HepG2 (cell line): ENCODE measurements around the gene ISG20. TPM values are rescaled to one million over a fixed set of nuclear protein-coding genes. Genes with fewer than 3 reads are reported as not detected.

Experiments
- ATAC-seq: fragments of 200-7000 bp; cut with Tn5 transposase; 3 replicates; pipeline ENCODE4 v1.9.1; 2020; ENCODE audit warnings: mild to moderate bottlenecking, moderate library complexity
- BruUV-seq: library from RNA; stranded (reverse); fragments of 400-500 nt; replicated peaks from 2 replicates; lab custom pipeline; 2021; lab: Mats Ljungman, UMichigan
- CTCF ChIA-PET: fragments of 300-600 bp; formaldehyde crosslinking; extraction: SDS; loops from one replicate; lab custom pipeline; 2021; ENCODE audit warnings: low total read pairs, inconsistent platforms, low intra/inter-chr PET ratio; lab: Yijun Ruan, JAX
- POLR2A ChIA-PET: fragments of 350-600 bp; sonication (Branson Sonifier 250); formaldehyde crosslinking; loops from one replicate; lab custom pipeline; 2020; ENCODE audit warnings: antibody characterized with exemption, inconsistent platforms; lab: Yijun Ruan, JAX
- DNase-seq: peaks from one replicate; pipeline ENCODE4 v3.0.0-alpha.2; 2015; ENCODE audit warnings: low spot score
- FAIRE-seq: peaks from 3 replicates; lab custom pipeline; 2011; peaks lifted over from hg19 to GRCh38; lab: Jason Lieb, UNC
- H2AFZ ChIP-seq: one replicate; pipeline ENCODE4 v1.6.1; 2011; ENCODE audit warnings: low read length, inconsistent platforms
- H3K27ac ChIP-seq: fragments of 300-600 bp; 3 replicates; pipeline ENCODE4 v1.8.0; 2011; ENCODE audit warnings: mixed run types, mild to moderate bottlenecking, mixed read lengths, low read length, inconsistent platforms; ENCODE audit not compliant: insufficient read depth; ENCODE audit errors: extremely low read length
- H3K27me3 ChIP-seq, 2 experiments: fragments of 200-600 bp in 1 of 2; 2 replicates in 1 of 2; 3 replicates in 1 of 2; pipeline versions ENCODE4 v1.6.0 to v1.8.0; 2011; ENCODE audit warnings: low read length in 2 of 2, mild to moderate bottlenecking in 2 of 2, moderate library complexity in 2 of 2, inconsistent platforms in 1 of 2; ENCODE audit not compliant: insufficient read depth in 2 of 2, control insufficient read depth in 1 of 2
- H3K36me3 ChIP-seq, 2 experiments: fragments of 200-600 bp in 1 of 2; replicated peaks in 1 of 2; 2 replicates in 1 of 2; 3 replicates in 1 of 2; pipeline versions ENCODE4 v1.5.1 to v1.8.0; 2011; ENCODE audit warnings: low read length in 2 of 2, inconsistent platforms in 1 of 2; ENCODE audit not compliant: insufficient read depth in 2 of 2, control insufficient read depth in 1 of 2
- H3K4me1 ChIP-seq: 2 replicates; pipeline ENCODE4 v1.5.1; 2012; ENCODE audit warnings: low read length, inconsistent platforms; ENCODE audit not compliant: insufficient read depth
- H3K4me2 ChIP-seq: 2 replicates; pipeline ENCODE4 v1.6.0; 2011; ENCODE audit warnings: low read depth, low read length, inconsistent platforms
- H3K4me3 ChIP-seq, 3 experiments: fragments of 200-600 bp in 1 of 3; sonication (generic), shearing (Covaris generic) in 1 of 3; replicated peaks in 1 of 3; 2 replicates each; pipeline ENCODE4 v1.5.1; 2011 to 2016; ENCODE audit warnings: low read length in 3 of 3, inconsistent platforms in 2 of 3, low read depth in 2 of 3, mild to moderate bottlenecking in 2 of 3, control low read depth in 1 of 3, mixed read lengths in 1 of 3; ENCODE audit not compliant: insufficient read depth in 1 of 3
- H3K79me2 ChIP-seq: one replicate; pipeline ENCODE4 v1.6.1; 2011; ENCODE audit warnings: low read length, inconsistent platforms; ENCODE audit not compliant: insufficient read depth
- H3K9ac ChIP-seq: 2 replicates; pipeline ENCODE4 v1.6.0; 2011; ENCODE audit warnings: mild to moderate bottlenecking, low read depth, low read length, inconsistent platforms; ENCODE audit not compliant: insufficient read depth
- H3K9me3 ChIP-seq: 2 replicates; pipeline ENCODE4 v1.5.1; 2012; ENCODE audit warnings: mild to moderate bottlenecking, low read length
- H4K20me1 ChIP-seq: 2 replicates; pipeline ENCODE4 v1.6.0; 2011; ENCODE audit warnings: inconsistent platforms, mild to moderate bottlenecking, low read length, moderate library complexity; ENCODE audit not compliant: insufficient read depth
- ATF2 ChIP-seq: sonication (generic); formaldehyde crosslinking; IDR thresholded peaks from 2 replicates; pipeline ENCODE4 v1.4.0; 2020; ENCODE audit warnings: missing genetic modification reagents
- MEF2D ChIP-seq: sonication (generic); formaldehyde crosslinking; IDR thresholded peaks from 2 replicates; pipeline ENCODE4 v1.5.1; 2020; ENCODE audit warnings: mild to moderate bottlenecking, missing genetic modification reagents
- MZF1 ChIP-seq: sonication (generic); formaldehyde crosslinking; IDR thresholded peaks from 2 replicates; pipeline ENCODE4 v1.8.1; 2023; ENCODE audit warnings: mild to moderate bottlenecking, missing genetic modification reagents, borderline replicate concordance
- NFE2 ChIP-seq: sonication (generic); formaldehyde crosslinking; IDR thresholded peaks from 2 replicates; pipeline ENCODE4 v1.4.0; 2020; ENCODE audit warnings: missing genetic modification reagents
- POLR2AphosphoS5 ChIP-seq: IDR thresholded peaks from 2 replicates; pipeline ENCODE4 v1.6.1; 2012; ENCODE audit warnings: low read depth, low read length
- PRMT3 ChIP-seq: sonication (generic); formaldehyde crosslinking; IDR thresholded peaks from 2 replicates; pipeline ENCODE4 v1.8.1; 2022; ENCODE audit warnings: low read depth, mild to moderate bottlenecking, moderate library complexity, missing genetic modification reagents, borderline replicate concordance
- SIX1 ChIP-seq: sonication (generic); formaldehyde crosslinking; IDR thresholded peaks from 2 replicates; pipeline ENCODE4 v1.4.0; 2020; ENCODE audit warnings: missing genetic modification reagents, borderline replicate concordance
- SRF ChIP-seq: IDR thresholded peaks from 2 replicates; pipeline ENCODE4 v1.6.1; 2011; ENCODE audit warnings: mild to moderate bottlenecking, low read depth, low read length, moderate library complexity
- ZNF367 ChIP-seq: sonication (generic); formaldehyde crosslinking; IDR thresholded peaks from 2 replicates; pipeline ENCODE4 v1.4.0; 2020; ENCODE audit warnings: missing genetic modification reagents, borderline replicate concordance
- ZNF790 ChIP-seq: sonication (generic); formaldehyde crosslinking; IDR thresholded peaks from 2 replicates; pipeline ENCODE4 v1.8.0; 2022; ENCODE audit warnings: missing genetic modification reagents, mild to moderate bottlenecking, borderline replicate concordance
- ZNF83 ChIP-seq: sonication (generic); formaldehyde crosslinking; IDR thresholded peaks from 2 replicates; pipeline ENCODE4 v1.4.0; 2020; ENCODE audit warnings: missing genetic modification reagents, mild to moderate bottlenecking, borderline replicate concordance
- WGBS: methylation state at CpG from one replicate; pipeline ENCODE4 v1.1.6; 2017; ENCODE audit warnings: low lambda C conversion rate; 5-methylcytosine and 5-hydroxymethylcytosine counted together
- in situ Hi-C: cut with HindIII; loops from 2 replicates; pipeline ENCODE4 v1.10.0; 2017; ENCODE audit warnings: low pct_unique_long_range_greater_than_20kb; ENCODE audit not compliant: extremely low pct_ligation_motif_present
- intact Hi-C: fragments of 100-400 bp; cut with micrococcal nuclease; formaldehyde crosslinking; loops from one replicate; pipeline ENCODE4 v1.10.0; 2022; ENCODE audit not compliant: unreplicated experiment
- polyA plus RNA-seq, 8 experiments: library from polyadenylated mRNA; depleted of rRNA in 3 of 8; stranded (reverse) in 7 of 8; unstranded in 1 of 8; fragments of >200 nt; fragmentation: Illumina TruSeq in 4 of 8; extraction: Trizol in 4 of 8; gene quantifications; 2 replicates each; pipeline versions ENCODE4 v1.2.1 to v1.2.3, GENCODE V29; 2011 to 2016; ENCODE audit warnings: low read depth in 4 of 8, missing spikeins in 1 of 8, mixed read lengths in 1 of 8; ENCODE audit not compliant: insufficient read depth in 1 of 8
- total RNA-seq, 5 experiments: library from RNA; depleted of rRNA; stranded (reverse); fragments of >200 nt; fragmentation: Illumina TruSeq; extraction: Trizol; gene quantifications; 2 replicates each; pipeline ENCODE4 v1.2.3, GENCODE V29; 2016; ENCODE audit warnings: low read depth in 1 of 5
- TF ChIP-seq, protein P1 (sequence below): sonication (generic); IDR thresholded peaks from 2 replicates; pipeline ENCODE4 v1.6.1; 2016; ENCODE audit warnings: low read depth, borderline replicate concordance
- TF ChIP-seq, protein P2 (sequence below): sonication (generic); formaldehyde crosslinking; conservative IDR thresholded peaks from 2 replicates; pipeline ENCODE4 v1.5.0; 2020; ENCODE audit warnings: missing genetic modification reagents
- TF ChIP-seq, protein P3 (sequence below): sonication (generic); formaldehyde crosslinking; IDR thresholded peaks from 2 replicates; pipeline ENCODE4 v1.4.0; 2020; ENCODE audit warnings: missing genetic modification reagents

Gene ISG20
- total and polyA plus RNA-seq, 2 of the 13 experiments (the other 11 are each of a cell fraction or from before 2014, with no cell fraction given), result 6.3 to 31.5 TPM

DNA sequence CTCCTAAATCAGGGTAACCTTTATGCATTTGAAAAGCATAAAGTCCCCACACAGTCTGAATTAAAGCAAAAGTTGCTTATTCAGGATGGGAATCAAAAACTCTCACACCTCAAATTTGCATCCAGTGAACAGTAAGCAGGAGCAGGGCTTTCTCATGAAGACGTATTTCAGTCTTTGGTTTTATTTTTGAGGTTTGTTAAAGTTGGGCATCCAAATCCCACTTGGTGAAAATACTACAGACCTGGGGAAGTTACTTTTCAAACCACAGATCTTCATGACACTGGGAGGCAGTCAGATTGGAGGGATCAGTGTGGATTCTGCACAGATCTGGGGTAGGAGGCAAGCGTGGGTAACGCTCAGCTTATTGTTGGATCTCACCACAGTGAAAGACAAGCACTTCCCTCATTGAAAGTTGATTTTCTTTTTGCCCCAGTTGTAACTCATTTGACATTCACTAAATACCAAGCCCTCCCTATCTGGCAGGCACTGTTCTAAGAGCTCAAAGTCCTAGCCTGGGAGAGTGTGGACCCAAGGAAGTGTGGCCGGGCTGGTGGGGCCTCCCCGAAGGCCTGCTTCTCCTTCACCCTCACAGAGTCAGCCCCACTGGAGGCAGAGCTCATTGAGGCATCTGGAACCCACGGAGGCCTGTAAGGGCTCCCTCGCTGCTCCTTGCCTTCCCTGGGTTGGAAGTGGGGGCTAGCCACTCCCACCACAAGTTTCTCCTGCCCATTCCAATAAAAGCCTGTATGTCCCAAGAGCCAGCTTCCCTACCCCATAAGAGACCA is 783 bp upstream of the ISG20 start:
- TSS peak; percentile 94 for BruUV-seq
- H3K79me2 ChIP-seq, result no peaks in the 10 kb centered on the region
- TF ChIP-seq MEF2D (CRISPR knock-in tag), result no peak
- 0 out of 2 replicates have a peak, but pooled peaks have one; percentile 10 for TF ChIP-seq MZF1 (CRISPR knock-in tag)
- no peak for TF ChIP-seq ZNF790 (CRISPR knock-in tag)
- TF ChIP-seq ATF2 (CRISPR knock-in tag), result no peak
- no peak for TF ChIP-seq SIX1 (CRISPR knock-in tag)
- no peak for TF ChIP-seq ZNF83 (CRISPR knock-in tag)
- TF ChIP-seq, protein P1, sequence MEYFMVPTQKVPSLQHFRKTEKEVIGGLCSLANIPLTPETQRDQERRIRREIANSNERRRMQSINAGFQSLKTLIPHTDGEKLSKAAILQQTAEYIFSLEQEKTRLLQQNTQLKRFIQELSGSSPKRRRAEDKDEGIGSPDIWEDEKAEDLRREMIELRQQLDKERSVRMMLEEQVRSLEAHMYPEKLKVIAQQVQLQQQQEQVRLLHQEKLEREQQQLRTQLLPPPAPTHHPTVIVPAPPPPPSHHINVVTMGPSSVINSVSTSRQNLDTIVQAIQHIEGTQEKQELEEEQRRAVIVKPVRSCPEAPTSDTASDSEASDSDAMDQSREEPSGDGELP, result no peak
- no peak for TF ChIP-seq NFE2
- TF ChIP-seq, protein P2, sequence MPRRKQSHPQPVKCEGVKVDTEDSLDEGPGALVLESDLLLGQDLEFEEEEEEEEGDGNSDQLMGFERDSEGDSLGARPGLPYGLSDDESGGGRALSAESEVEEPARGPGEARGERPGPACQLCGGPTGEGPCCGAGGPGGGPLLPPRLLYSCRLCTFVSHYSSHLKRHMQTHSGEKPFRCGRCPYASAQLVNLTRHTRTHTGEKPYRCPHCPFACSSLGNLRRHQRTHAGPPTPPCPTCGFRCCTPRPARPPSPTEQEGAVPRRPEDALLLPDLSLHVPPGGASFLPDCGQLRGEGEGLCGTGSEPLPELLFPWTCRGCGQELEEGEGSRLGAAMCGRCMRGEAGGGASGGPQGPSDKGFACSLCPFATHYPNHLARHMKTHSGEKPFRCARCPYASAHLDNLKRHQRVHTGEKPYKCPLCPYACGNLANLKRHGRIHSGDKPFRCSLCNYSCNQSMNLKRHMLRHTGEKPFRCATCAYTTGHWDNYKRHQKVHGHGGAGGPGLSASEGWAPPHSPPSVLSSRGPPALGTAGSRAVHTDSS (CRISPR knock-in tag), result no peak
- no peak for TF ChIP-seq ZNF367 (CRISPR knock-in tag)
- no peak for TF ChIP-seq SRF
- TF ChIP-seq, protein P3, sequence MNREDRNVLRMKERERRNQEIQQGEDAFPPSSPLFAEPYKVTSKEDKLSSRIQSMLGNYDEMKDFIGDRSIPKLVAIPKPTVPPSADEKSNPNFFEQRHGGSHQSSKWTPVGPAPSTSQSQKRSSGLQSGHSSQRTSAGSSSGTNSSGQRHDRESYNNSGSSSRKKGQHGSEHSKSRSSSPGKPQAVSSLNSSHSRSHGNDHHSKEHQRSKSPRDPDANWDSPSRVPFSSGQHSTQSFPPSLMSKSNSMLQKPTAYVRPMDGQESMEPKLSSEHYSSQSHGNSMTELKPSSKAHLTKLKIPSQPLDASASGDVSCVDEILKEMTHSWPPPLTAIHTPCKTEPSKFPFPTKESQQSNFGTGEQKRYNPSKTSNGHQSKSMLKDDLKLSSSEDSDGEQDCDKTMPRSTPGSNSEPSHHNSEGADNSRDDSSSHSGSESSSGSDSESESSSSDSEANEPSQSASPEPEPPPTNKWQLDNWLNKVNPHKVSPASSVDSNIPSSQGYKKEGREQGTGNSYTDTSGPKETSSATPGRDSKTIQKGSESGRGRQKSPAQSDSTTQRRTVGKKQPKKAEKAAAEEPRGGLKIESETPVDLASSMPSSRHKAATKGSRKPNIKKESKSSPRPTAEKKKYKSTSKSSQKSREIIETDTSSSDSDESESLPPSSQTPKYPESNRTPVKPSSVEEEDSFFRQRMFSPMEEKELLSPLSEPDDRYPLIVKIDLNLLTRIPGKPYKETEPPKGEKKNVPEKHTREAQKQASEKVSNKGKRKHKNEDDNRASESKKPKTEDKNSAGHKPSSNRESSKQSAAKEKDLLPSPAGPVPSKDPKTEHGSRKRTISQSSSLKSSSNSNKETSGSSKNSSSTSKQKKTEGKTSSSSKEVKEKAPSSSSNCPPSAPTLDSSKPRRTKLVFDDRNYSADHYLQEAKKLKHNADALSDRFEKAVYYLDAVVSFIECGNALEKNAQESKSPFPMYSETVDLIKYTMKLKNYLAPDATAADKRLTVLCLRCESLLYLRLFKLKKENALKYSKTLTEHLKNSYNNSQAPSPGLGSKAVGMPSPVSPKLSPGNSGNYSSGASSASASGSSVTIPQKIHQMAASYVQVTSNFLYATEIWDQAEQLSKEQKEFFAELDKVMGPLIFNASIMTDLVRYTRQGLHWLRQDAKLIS (CRISPR knock-in tag), result no peak
- TF ChIP-seq PRMT3, result no peak
- TF ChIP-seq POLR2AphosphoS5, result no peak

More for the DNA sequence above, 783 bp upstream of the ISG20 start:
- Histone ChIP-seq H3K27me3 (no peaks in the 10 kb centered on the region), H4K20me1 (no peaks in the 10 kb centered on the region), H3K4me2 (peak overlapping the region; percentile 89), H3K27ac (peak overlapping the region; percentile 95), H3K4me1 (peaks cover 45% of the 10 kb centered on the region), H3K9me3 (no peaks in the 10 kb centered on the region), H2AFZ (no peak overlapping the region), H3K36me3 (peaks cover 2 to 3% of the 10 kb centered on the region in 2 experiments; a peak in 2 of 5 replicates), H3K4me3 (peak overlapping the region; percentile 51 to 79 (median 66); a peak in 5 of 6 replicates), H3K9ac (peak overlapping the region; percentile 82)
- ChIA-PET POLR2A (interaction anchor here (0.8 to 1.9 kb wide), 9 partner anchors 9 to 171 kb away, joined by 3 to 47 read pairs (median 5); partner anchors contain the start of genes AEN, MRPL46 and MRPS11), CTCF (no interaction called here)
- 6% methylated on average over 3 of the region's 7 CpGs for WGBS
- peak; percentile 60 for FAIRE-seq
- peak; percentile 78 for DNase-seq
- ATAC-seq, result peak; percentile 50
- intact Hi-C loops (loop anchor here (1.0 kb wide), 1 partner anchor 16 kb away; no protein-coding TSS in a partner anchor), in situ Hi-C loops (no loop called here)
